Liver (tissue), 9 donors: ENCODE data around the gene CRBN. TPM values are rescaled to one million over a fixed set of nuclear protein-coding genes. Genes with fewer than 3 reads are reported as not detected.

Source experiments
- DNase-seq: peaks from one replicate; pipeline ENCODE4 v3.0.0-alpha.2; 2017; ENCODE audit warnings: low spot score
- H3K27ac ChIP-seq, 2 donors: one replicate each; pipeline ENCODE4 v1.7.0; 2013; ENCODE audit warnings: inconsistent platforms in 2 of 2, low read length in 2 of 2, control low read depth in 1 of 2, low read depth in 1 of 2, mild to moderate bottlenecking in 1 of 2
- H3K27me3 ChIP-seq, 4 donors: one replicate each; pipeline versions ENCODE4 v1.6.1 to v1.7.0; 2013; ENCODE audit warnings: low read length in 3 of 4, inconsistent platforms in 1 of 4, mild to moderate bottlenecking in 1 of 4, moderate library complexity in 1 of 4; ENCODE audit not compliant: control insufficient read depth in 4 of 4, insufficient read depth in 4 of 4
- H3K36me3 ChIP-seq, 4 donors: one replicate each; pipeline versions ENCODE4 v1.6.1 to v1.7.0; 2013; ENCODE audit warnings: low read length in 3 of 4, mild to moderate bottlenecking in 3 of 4, low read depth in 1 of 4, moderate library complexity in 1 of 4; ENCODE audit not compliant: control insufficient read depth in 4 of 4, insufficient read depth in 3 of 4
- H3K4me1 ChIP-seq, 4 donors: one replicate each; pipeline versions ENCODE4 v1.6.1 to v1.7.0; 2013; ENCODE audit warnings: low read length in 3 of 4, mild to moderate bottlenecking in 3 of 4, moderate library complexity in 1 of 4; ENCODE audit not compliant: control insufficient read depth in 4 of 4, insufficient read depth in 4 of 4
- H3K4me3 ChIP-seq, 3 donors: one replicate each; pipeline versions ENCODE4 v1.6.1 to v1.7.0; 2013; ENCODE audit warnings: low read length in 3 of 3, control low read depth in 1 of 3, low read depth in 1 of 3, mild to moderate bottlenecking in 1 of 3
- H3K9ac ChIP-seq, 2 donors: one replicate each; pipeline ENCODE4 v1.7.0; 2013; ENCODE audit warnings: low read length in 2 of 2, mild to moderate bottlenecking in 2 of 2, moderate library complexity in 2 of 2, control low read depth in 1 of 2, low read depth in 1 of 2
- H3K9me3 ChIP-seq, 4 donors: one replicate each; pipeline versions ENCODE4 v1.6.1 to v1.7.0; 2013; ENCODE audit warnings: low read length in 3 of 4; ENCODE audit not compliant: control insufficient read depth in 4 of 4
- FOXA1 ChIP-seq: IDR thresholded peaks from 2 replicates; pipeline ENCODE4 v1.6.1; 2016; ENCODE audit warnings: antibody characterized with exemption
- FOXA2 ChIP-seq: IDR thresholded peaks from 2 replicates; pipeline ENCODE4 v1.6.1; 2016; ENCODE audit warnings: antibody characterized with exemption
- GABPA ChIP-seq, 2 donors: IDR thresholded peaks in 1 of 2; conservative IDR thresholded peaks in 1 of 2; 2 replicates each; pipeline ENCODE4 v1.6.1; 2016; ENCODE audit warnings: antibody characterized with exemption in 2 of 2, mild to moderate bottlenecking in 1 of 2, moderate library complexity in 1 of 2
- HNF4A ChIP-seq, 2 donors: conservative IDR thresholded peaks; 2 replicates each; pipeline ENCODE4 v1.6.1; 2016; ENCODE audit warnings: antibody characterized with exemption in 2 of 2, mild to moderate bottlenecking in 2 of 2
- HNF4G ChIP-seq: IDR thresholded peaks from 2 replicates; pipeline ENCODE4 v1.6.1; 2016; ENCODE audit warnings: antibody characterized with exemption
- JUND ChIP-seq, 2 donors: IDR thresholded peaks; 2 replicates each; pipeline ENCODE4 v1.6.1; 2016; ENCODE audit warnings: antibody characterized with exemption in 2 of 2
- MAX ChIP-seq: IDR thresholded peaks from 2 replicates; pipeline ENCODE4 v1.6.1; 2016; ENCODE audit warnings: antibody characterized with exemption
- RAD21 ChIP-seq, 2 donors: IDR thresholded peaks; 2 replicates each; pipeline ENCODE4 v1.6.1; 2016; ENCODE audit warnings: antibody characterized with exemption in 2 of 2, mild to moderate bottlenecking in 2 of 2
- REST ChIP-seq: IDR thresholded peaks from 2 replicates; pipeline ENCODE4 v1.6.1; 2016; ENCODE audit warnings: antibody characterized with exemption, mild to moderate bottlenecking
- RXRA ChIP-seq, 2 donors: IDR thresholded peaks; 2 replicates each; pipeline ENCODE4 v1.6.1; 2017 to 2018; ENCODE audit warnings: antibody characterized with exemption in 2 of 2, mild to moderate bottlenecking in 1 of 2
- SP1 ChIP-seq: IDR thresholded peaks from 2 replicates; pipeline ENCODE4 v1.6.1; 2018; ENCODE audit warnings: antibody characterized with exemption, mild to moderate bottlenecking
- YY1 ChIP-seq: IDR thresholded peaks from 2 replicates; pipeline ENCODE4 v1.6.1; 2016; ENCODE audit warnings: antibody characterized with exemption, mild to moderate bottlenecking
- WGBS: extraction: QIAGEN DNeasy Blood & Tissue Kit; methylation state at CpG from one replicate; pipeline ENCODE4 v1.1.7; 2013; 5-methylcytosine and 5-hydroxymethylcytosine counted together
- polyA plus RNA-seq, 2 donors: library from polyadenylated mRNA; stranded (reverse) in 1 of 2; unstranded in 1 of 2; fragments of 200-250 nt in 1 of 2; fragments of >200 nt in 1 of 2; fragmentation: Nextera tagmentation in 1 of 2; extraction: Ambion mirVana in 1 of 2; gene quantifications; one replicate each; pipeline versions ENCODE4 v1.2.1 to v1.2.3, GENCODE V29; 2013 to 2015
- total RNA-seq, 2 donors: library from RNA; depleted of rRNA; stranded (reverse); fragments of >200 nt; gene quantifications; one replicate each; pipeline ENCODE4 v1.2.3, GENCODE V29; 2014
- TF ChIP-seq, protein P1 (sequence below): IDR thresholded peaks from 2 replicates; pipeline ENCODE4 v1.6.1; 2016; ENCODE audit warnings: antibody characterized with exemption
- donor health status: healthy.
- donor health status: healthy.
- donor health status: healthy.
- donor health status: healthy.
- donor health status: healthy.

CRBN gene
- total and polyA plus RNA-seq, 4 donors = 14.0 to 57.6 (median 29.4) TPM

DNA sequence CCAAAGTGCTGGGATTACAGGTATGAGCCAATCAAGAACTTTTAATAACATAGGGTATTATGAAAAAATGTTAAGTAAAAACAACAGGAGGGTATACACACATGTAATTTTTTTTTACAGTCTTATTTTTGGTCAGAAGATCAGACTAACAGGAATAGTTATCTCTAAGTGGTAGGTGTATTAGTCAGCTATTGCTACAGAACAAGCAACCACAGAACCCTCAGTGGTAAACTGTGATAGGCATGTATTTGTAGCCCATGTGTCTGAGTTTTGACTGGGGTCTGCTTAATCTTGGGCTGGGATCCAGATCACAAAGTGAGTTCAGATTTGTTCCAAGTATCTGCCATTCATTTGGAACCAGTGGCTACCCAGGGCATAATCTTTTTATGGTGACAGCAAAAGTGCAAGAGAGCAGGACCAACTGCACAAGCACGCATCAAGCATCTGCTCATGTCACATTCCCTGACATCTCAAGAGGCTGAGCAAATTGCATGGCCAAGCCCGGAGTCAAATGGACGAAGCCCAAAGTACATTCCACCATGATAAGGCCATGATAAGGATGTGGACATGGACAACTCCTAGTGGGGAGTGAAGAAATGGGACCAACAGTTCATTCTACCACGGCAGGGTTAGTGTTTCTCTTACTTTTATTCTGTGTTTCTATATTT, 66.3 kb downstream of the CRBN start:
- Histone ChIP-seq H3K4me1 (no peaks in the 10 kb centered on the region), H3K36me3 (no peaks in the 10 kb centered on the region), H3K4me3 (no peak overlapping the region), H3K27me3 (peaks cover 0 to 7% (median 0%) of the 10 kb centered on the region in 4 donors), H3K9me3 (no peaks in the 10 kb centered on the region), H3K9ac (no peak overlapping the region), H3K27ac (no peak overlapping the region)
- no peak for DNase-seq
- no peak for TF ChIP-seq RAD21 (IDR thresholded peaks at IDR 0.05)
- no peak for TF ChIP-seq FOXA2
- no peak for TF ChIP-seq HNF4A (conservative IDR thresholded peaks at IDR 0.05)
- TF ChIP-seq GABPA (IDR thresholded peaks at IDR 0.05 in 1 of 2, conservative IDR thresholded peaks at IDR 0.05 in 1 of 2) = no peak
- no peak for TF ChIP-seq FOXA1
- no peak for TF ChIP-seq REST
- no peak for TF ChIP-seq MAX
- TF ChIP-seq JUND (IDR thresholded peaks at IDR 0.05) = no peak
- WGBS = 39% methylated on average over 4 of the region's 4 CpGs

DNA sequence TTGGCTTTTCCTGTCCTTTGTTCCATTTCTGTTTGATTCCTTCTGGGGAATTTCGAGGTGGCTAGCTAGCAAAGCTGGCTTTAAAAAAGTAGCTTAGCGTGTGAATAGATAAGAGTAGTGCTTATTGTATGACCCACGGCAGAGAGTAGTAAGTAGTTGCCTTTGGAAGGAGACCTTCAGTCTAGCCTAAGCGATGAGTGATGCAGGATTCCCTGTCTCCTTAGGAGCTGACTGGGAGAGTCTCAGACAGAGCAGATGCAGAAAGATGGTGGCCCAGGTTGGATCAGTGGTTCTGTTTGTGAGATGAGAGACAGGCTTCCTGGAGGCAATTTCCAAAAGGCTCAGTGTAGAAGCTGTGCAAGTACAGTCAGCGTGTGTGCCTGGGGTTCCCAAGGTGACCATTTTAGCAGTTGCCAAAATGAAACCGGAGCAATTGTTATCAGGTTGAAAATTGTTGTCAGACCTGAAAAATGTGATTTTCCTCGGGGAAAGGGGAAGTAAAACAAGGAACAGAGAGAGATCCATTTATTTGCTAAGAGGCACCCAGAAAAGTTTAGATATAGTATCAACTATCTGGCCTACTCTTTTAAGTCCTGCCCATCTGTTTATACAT, 68.6 kb downstream of the CRBN start:
- no peak overlapping the region for H3K27ac ChIP-seq
- H3K9me3 ChIP-seq = no peaks in the 10 kb centered on the region
- no peak overlapping the region for H3K9ac ChIP-seq
- WGBS = 63% methylated on average over 7 of the region's 7 CpGs
- DNase-seq = no peak
- H3K4me1 ChIP-seq = no peaks in the 10 kb centered on the region
- peaks cover 0 to 7% (median 0%) of the 10 kb centered on the region in 4 donors for H3K27me3 ChIP-seq
- no peaks in the 10 kb centered on the region for H3K36me3 ChIP-seq
- H3K4me3 ChIP-seq = no peak overlapping the region
- no peak for TF ChIP-seq RXRA (IDR thresholded peaks at IDR 0.05)
- no peak for TF ChIP-seq MAX
- TF ChIP-seq FOXA2 = no peak
- no peak for TF ChIP-seq HNF4A (conservative IDR thresholded peaks at IDR 0.05)
- TF ChIP-seq HNF4G = no peak
- no peak for TF ChIP-seq SP1
- no peak for TF ChIP-seq RAD21 (IDR thresholded peaks at IDR 0.05)
- no peak for TF ChIP-seq FOXA1
- TF ChIP-seq YY1 = no peak
- TF ChIP-seq, protein P1, sequence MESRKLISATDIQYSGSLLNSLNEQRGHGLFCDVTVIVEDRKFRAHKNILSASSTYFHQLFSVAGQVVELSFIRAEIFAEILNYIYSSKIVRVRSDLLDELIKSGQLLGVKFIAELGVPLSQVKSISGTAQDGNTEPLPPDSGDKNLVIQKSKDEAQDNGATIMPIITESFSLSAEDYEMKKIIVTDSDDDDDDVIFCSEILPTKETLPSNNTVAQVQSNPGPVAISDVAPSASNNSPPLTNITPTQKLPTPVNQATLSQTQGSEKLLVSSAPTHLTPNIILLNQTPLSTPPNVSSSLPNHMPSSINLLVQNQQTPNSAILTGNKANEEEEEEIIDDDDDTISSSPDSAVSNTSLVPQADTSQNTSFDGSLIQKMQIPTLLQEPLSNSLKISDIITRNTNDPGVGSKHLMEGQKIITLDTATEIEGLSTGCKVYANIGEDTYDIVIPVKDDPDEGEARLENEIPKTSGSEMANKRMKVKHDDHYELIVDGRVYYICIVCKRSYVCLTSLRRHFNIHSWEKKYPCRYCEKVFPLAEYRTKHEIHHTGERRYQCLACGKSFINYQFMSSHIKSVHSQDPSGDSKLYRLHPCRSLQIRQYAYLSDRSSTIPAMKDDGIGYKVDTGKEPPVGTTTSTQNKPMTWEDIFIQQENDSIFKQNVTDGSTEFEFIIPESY = no peak
